HG02885 (cell line): ENCODE measurements around the gene RBM43.
"Not testable (repeated sequence)": the region's sequence is repeated elsewhere in the genome, so short reads cannot be mapped to it uniquely, and the experiment has no call there.

Experiments
- ATAC-seq: cut with Tn5 transposase; IDR thresholded peaks from one replicate; pipeline ENCODE4 v1.9.1; 2021; ENCODE audit warnings: mild to moderate bottlenecking; ENCODE audit not compliant: unreplicated experiment, poor library complexity

Gene RBM43

GRCh38 chr2:151269798-151270568 lies 8.3 kb upstream of the RBM43 start:
- no peak for ATAC-seq

- no peak for ATAC-seq
Observed at GRCh38 chr2:151268085-151268484, 6.4 kb upstream of the RBM43 start.

DNA sequence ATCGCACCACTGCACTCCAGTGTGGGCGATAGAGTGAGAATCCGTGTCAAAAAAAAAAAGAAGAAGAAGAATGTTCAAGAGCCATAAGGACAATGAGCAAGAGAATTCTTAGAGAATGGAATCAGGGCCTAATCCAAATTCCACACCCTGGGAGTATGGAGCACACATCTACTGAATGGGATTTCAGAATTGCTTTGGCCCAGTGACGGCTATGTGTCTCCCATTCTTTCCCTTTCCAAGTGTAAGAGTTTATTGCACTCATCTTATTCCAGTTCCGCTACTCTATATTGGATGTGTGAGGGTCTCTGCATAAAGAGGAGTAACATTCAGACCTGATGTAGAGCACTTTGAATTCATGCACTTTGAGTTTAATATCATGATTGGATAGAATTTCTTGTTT lies 5.9 kb upstream of the RBM43 start:
- ATAC-seq, result no peak

- no peak for ATAC-seq
Observed at GRCh38 chr2:151265991-151266390, 4.3 kb upstream of the RBM43 start.

GRCh38 chr2:151264157-151264825 lies 2.6 kb upstream of the RBM43 start:
- ATAC-seq, result no peak

GRCh38 chr2:151262629-151263028 lies 966 bp upstream of the RBM43 start:
- ATAC-seq, result no peak

- ATAC-seq, result no peak
Observed at GRCh38 chr2:151261977-151262291, 271 bp upstream of the RBM43 start.

- peak; percentile 20 for ATAC-seq
Observed at GRCh38 chr2:151260573-151261230, 961 bp downstream of the RBM43 start.

DNA sequence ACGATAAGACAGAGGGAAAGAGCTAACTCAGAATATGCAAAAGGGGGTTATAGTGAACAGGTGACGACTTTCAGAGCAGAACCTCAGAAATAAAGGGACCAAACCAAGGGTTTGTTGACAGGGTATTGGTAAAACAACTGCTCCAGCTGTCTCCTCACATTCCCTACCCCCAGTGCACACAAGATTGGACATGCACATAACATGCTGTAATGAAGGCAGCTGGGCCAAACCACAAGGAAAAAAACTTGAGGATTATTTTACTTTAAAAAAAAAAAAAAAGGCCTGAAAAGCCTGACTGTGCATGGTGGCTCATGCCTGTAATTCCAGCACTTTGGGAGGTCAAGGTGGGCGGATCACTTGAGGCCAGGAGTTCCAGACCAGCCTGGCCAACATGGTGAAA lies 3.5 kb downstream of the RBM43 start:
- ATAC-seq, result no peak

- no peak for ATAC-seq
Observed at GRCh38 chr2:151252646-151253045, 9.0 kb downstream of the RBM43 start.

- no peak for ATAC-seq
Observed at GRCh38 chr2:151251012-151251411, 10.7 kb downstream of the RBM43 start.

DNA sequence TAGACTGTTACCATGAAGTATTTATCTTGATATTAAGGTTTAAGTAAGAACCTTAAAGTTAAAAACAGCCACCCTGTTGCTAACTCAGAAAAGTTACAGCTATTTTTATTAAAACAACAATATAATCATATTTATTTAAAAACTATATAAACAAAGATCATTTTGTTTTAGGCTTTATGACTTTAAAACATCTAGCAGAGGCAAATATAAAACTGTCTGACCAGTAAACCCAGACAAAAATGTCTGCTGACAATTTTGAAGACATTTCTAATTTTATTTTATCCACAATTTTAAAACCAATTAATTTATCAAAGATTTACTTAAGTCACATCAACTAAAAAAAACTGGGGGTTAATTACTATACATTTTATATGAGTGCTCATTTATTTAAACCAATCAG lies 14.2 kb downstream of the RBM43 start:
- no peak for ATAC-seq

DNA sequence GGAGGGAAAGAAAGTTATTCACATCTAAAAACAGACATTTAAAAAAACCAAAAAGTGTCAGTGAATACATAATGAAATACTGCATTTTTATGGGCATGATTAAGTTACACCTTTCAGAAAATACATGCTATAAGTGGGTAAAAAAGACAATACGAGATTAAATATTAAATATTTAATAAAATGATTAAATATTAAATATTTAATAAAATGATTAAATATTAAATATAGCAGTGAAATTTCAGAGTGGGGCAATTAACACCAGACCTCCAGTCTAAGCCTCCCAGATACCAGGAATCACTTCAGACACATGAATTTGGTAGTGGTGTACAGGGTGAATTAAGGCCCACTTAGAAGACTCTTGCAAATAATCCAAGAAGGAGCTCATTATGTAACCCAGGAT lies 15.5 kb downstream of the RBM43 start:
- ATAC-seq, result no peak

GRCh38 chr2:151243468-151243867 lies 18.2 kb downstream of the RBM43 start:
- ATAC-seq, result no peak

GRCh38 chr2:151241224-151241623 lies 20.4 kb downstream of the RBM43 start:
- ATAC-seq, result no peak

GRCh38 chr2:151240433-151240832 lies 21.2 kb downstream of the RBM43 start:
- ATAC-seq, result no peak

GRCh38 chr2:151239624-151240023 lies 22.0 kb downstream of the RBM43 start:
- ATAC-seq, result no peak

- peak; percentile 86 for ATAC-seq
Observed at GRCh38 chr2:151238527-151239487, 22.9 kb downstream of the RBM43 start.

DNA sequence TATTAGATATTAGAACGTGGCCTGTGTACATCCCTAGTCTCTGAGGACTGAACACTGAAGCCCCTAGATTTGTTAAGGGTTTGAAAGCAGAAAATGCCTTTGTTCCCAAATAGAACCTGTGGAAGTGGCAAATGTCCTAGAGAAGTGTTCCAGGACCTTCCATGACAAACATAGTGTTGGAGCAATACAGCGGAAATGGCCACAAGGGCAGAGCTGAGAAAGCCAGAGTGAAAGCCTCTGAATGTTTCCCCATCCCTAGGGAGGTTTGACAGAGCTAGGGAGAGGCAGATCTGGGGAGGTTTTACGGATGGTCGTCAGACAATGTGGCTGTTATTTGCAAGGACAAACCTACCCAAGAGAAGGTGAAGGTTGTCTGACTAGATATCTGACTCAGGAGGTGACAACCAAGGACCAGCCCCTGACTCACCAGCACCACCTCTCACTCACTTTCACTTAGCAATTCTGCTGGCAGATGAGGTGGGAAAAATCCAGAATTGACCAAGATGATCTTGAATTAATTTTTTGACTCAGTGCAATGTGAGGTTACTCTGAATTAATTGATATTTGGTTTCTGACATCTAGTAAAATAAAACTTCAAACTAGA lies 24.1 kb downstream of the RBM43 start:
- ATAC-seq, result no peak

- not testable (repeated sequence) for ATAC-seq
Observed at GRCh38 chr2:151233760-151234159, 27.9 kb downstream of the RBM43 start.
